Mesenchymal stem cell (in vitro differentiated cells and primary cell): Measurements from ENCODE around the gene WRAP53.

Experiments used
- DNase-seq: peaks from one replicate; pipeline ENCODE4 v3.0.0-alpha.2; 2013
- H2AFZ ChIP-seq: one replicate; pipeline ENCODE4 v1.6.1; 2013; ENCODE audit warnings: low read depth, mild to moderate bottlenecking, control low read depth, inconsistent platforms, low read length, moderate library complexity
- H2AK5ac ChIP-seq: 2 replicates; pipeline ENCODE4 v1.6.1; 2013; ENCODE audit warnings: low read length, moderate library complexity, mild to moderate bottlenecking, inconsistent platforms; ENCODE audit not compliant: severe bottlenecking
- H2BK120ac ChIP-seq: one replicate; pipeline ENCODE4 v1.6.1; 2013; ENCODE audit warnings: low read depth, mild to moderate bottlenecking, inconsistent platforms, low read length, moderate library complexity
- H2BK12ac ChIP-seq, 2 experiments: one replicate each; pipeline ENCODE4 v1.6.1; 2013; ENCODE audit warnings: inconsistent platforms in 2 of 2, low read length in 2 of 2, mild to moderate bottlenecking in 2 of 2, moderate library complexity in 2 of 2, control low read depth in 1 of 2
- H2BK15ac ChIP-seq: one replicate; pipeline ENCODE4 v1.6.1; 2013; ENCODE audit warnings: mild to moderate bottlenecking, low read depth, inconsistent platforms; ENCODE audit not compliant: poor library complexity, severe bottlenecking
- H2BK5ac ChIP-seq: 2 replicates; pipeline ENCODE4 v1.6.1; 2013; ENCODE audit warnings: low read depth, mild to moderate bottlenecking, low read length, control low read depth, inconsistent platforms; ENCODE audit not compliant: poor library complexity, severe bottlenecking
- H3K14ac ChIP-seq, 2 experiments: one replicate each; pipeline ENCODE4 v1.6.1; 2013; ENCODE audit warnings: inconsistent platforms in 2 of 2, low read length in 2 of 2, control low read depth in 1 of 2, mild to moderate bottlenecking in 1 of 2, moderate library complexity in 1 of 2
- H3K18ac ChIP-seq, 2 experiments: one replicate each; pipeline ENCODE4 v1.6.1; 2013; ENCODE audit warnings: inconsistent platforms in 2 of 2, low read length in 2 of 2, control low read depth in 1 of 2, low read depth in 1 of 2, mild to moderate bottlenecking in 1 of 2
- H3K23ac ChIP-seq, 2 experiments: one replicate each; pipeline ENCODE4 v1.6.1; 2013; ENCODE audit warnings: inconsistent platforms in 2 of 2, low read length in 2 of 2, mild to moderate bottlenecking in 2 of 2, moderate library complexity in 2 of 2, control low read depth in 1 of 2
- H3K27ac ChIP-seq: 2 replicates; pipeline ENCODE4 v1.5.1; 2013; ENCODE audit warnings: mild to moderate bottlenecking, moderate library complexity, low read length, control low read depth, inconsistent platforms; ENCODE audit not compliant: poor library complexity, severe bottlenecking
- H3K27me3 ChIP-seq, 2 experiments: 2 replicates each; pipeline versions ENCODE4 v1.6.1 to v1.7.0; 2013; ENCODE audit warnings: low read length in 2 of 2, mild to moderate bottlenecking in 2 of 2, moderate library complexity in 2 of 2, control low read depth in 1 of 2, inconsistent platforms in 1 of 2; ENCODE audit not compliant: control insufficient read depth in 1 of 2, insufficient read depth in 1 of 2
- H3K36me3 ChIP-seq, 2 experiments: 2 replicates each; pipeline versions ENCODE4 v1.6.1 to v1.7.0; 2013; ENCODE audit warnings: low read length in 2 of 2, control low read depth in 1 of 2, inconsistent platforms in 1 of 2, low read depth in 1 of 2, mild to moderate bottlenecking in 1 of 2; ENCODE audit not compliant: insufficient read depth in 2 of 2, control insufficient read depth in 1 of 2
- H3K4ac ChIP-seq, 2 experiments: one replicate each; pipeline ENCODE4 v1.6.1; 2013; ENCODE audit warnings: inconsistent platforms in 2 of 2, low read length in 2 of 2, mild to moderate bottlenecking in 2 of 2, moderate library complexity in 2 of 2, control low read depth in 1 of 2, low read depth in 1 of 2
- H3K4me1 ChIP-seq: 2 replicates; pipeline ENCODE4 v1.6.1; 2013; ENCODE audit warnings: low read depth, low read length, control low read depth; ENCODE audit not compliant: control insufficient read depth, insufficient read depth
- H3K4me2 ChIP-seq: 2 replicates; pipeline ENCODE4 v1.6.1; 2013; ENCODE audit warnings: low read length, mild to moderate bottlenecking, inconsistent platforms; ENCODE audit not compliant: poor library complexity, severe bottlenecking
- H3K4me3 ChIP-seq, 2 experiments: 2 replicates each; pipeline versions ENCODE4 v1.5.1 to v1.7.0; 2013; ENCODE audit warnings: low read length in 2 of 2, mild to moderate bottlenecking in 2 of 2, control low read depth in 1 of 2, low read depth in 1 of 2; ENCODE audit not compliant: insufficient read depth in 1 of 2
- H3K79me1 ChIP-seq: replicated peaks from 2 replicates; pipeline ENCODE4 v1.6.1; 2013; ENCODE audit warnings: mild to moderate bottlenecking, control low read depth, low read length, inconsistent platforms; ENCODE audit not compliant: poor library complexity, severe bottlenecking
- H3K9ac ChIP-seq: 2 replicates; pipeline ENCODE4 v1.7.0; 2013; ENCODE audit warnings: mild to moderate bottlenecking, low read length, moderate library complexity
- H3K9me3 ChIP-seq: 2 replicates; pipeline ENCODE4 v1.7.0; 2013; ENCODE audit warnings: mild to moderate bottlenecking, low read length; ENCODE audit not compliant: control insufficient read depth
- H4K8ac ChIP-seq: one replicate; pipeline ENCODE4 v1.6.1; 2013; ENCODE audit warnings: inconsistent platforms, mild to moderate bottlenecking, low read length, moderate library complexity
- H4K91ac ChIP-seq: one replicate; pipeline ENCODE4 v1.6.1; 2013; ENCODE audit warnings: mild to moderate bottlenecking, low read length, inconsistent platforms
- WGBS: methylation state at CpG from one replicate; pipeline ENCODE4 v1.1.7; 2013; ENCODE audit warnings: mixed read lengths; 5-methylcytosine and 5-hydroxymethylcytosine counted together

Gene WRAP53

GRCh38 chr17:7707858-7708750, 19.8 kb downstream of the WRAP53 start:
- Histone ChIP-seq H3K4me2 (no peak overlapping the region), H3K4me3 (no peak overlapping the region), H2BK15ac (peak overlapping the region; percentile 7), H3K36me3 (peaks cover under 1 to 5% of the 10 kb centered on the region in 2 experiments), H2BK12ac (no peak overlapping the region), H3K23ac (no peak overlapping the region), H3K27me3 (peaks cover 59 to 74% of the 10 kb centered on the region in 2 experiments), H3K4ac (no peak overlapping the region), H3K9ac (no peak overlapping the region), H4K8ac (no peak overlapping the region), H3K18ac (no peak overlapping the region), H4K91ac (no peak overlapping the region), H3K14ac (no peak overlapping the region), H2BK120ac (no peak overlapping the region), H2BK5ac (no peak overlapping the region), H3K79me1 (peaks cover 2% of the 10 kb centered on the region), H2AK5ac (no peak overlapping the region), H3K9me3 (no peaks in the 10 kb centered on the region), H3K27ac (no peak overlapping the region), H2AFZ (no peak overlapping the region), H3K4me1 (peaks cover 25% of the 10 kb centered on the region)
- WGBS, result 92% methylated on average over 22 of the region's 22 CpGs
- DNase-seq, result no peak

GRCh38 chr17:7709031-7709430, 20.8 kb downstream of the WRAP53 start:
- DNase-seq, result no peak

GRCh38 chr17:7710301-7710700, 22.0 kb downstream of the WRAP53 start:
- H3K4me3 ChIP-seq, result no peak overlapping the region
- H3K9ac ChIP-seq, result no peak overlapping the region
- H4K91ac ChIP-seq, result no peak overlapping the region
- no peak overlapping the region for H3K14ac ChIP-seq
- no peaks in the 10 kb centered on the region for H3K9me3 ChIP-seq
- no peak overlapping the region for H2BK120ac ChIP-seq
- DNase-seq, result no peak
- peaks cover 0 to 2% of the 10 kb centered on the region in 2 experiments for H3K36me3 ChIP-seq
- H3K18ac ChIP-seq, result no peak overlapping the region
- no peak overlapping the region for H3K27ac ChIP-seq
- no peak overlapping the region for H2BK5ac ChIP-seq
- WGBS, result 77% methylated on average over 7 of the region's 7 CpGs
- H4K8ac ChIP-seq, result peak overlapping the region; percentile 83
- peaks cover 47 to 78% of the 10 kb centered on the region in 2 experiments for H3K27me3 ChIP-seq
- H2BK12ac ChIP-seq, result no peak overlapping the region
- H3K23ac ChIP-seq, result no peak overlapping the region
- no peak overlapping the region for H2AK5ac ChIP-seq
- H2BK15ac ChIP-seq, result no peak overlapping the region
- H3K79me1 ChIP-seq, result peaks cover 2% of the 10 kb centered on the region
- no peak overlapping the region for H3K4ac ChIP-seq
- no peak overlapping the region for H3K4me2 ChIP-seq
- H3K4me1 ChIP-seq, result peaks cover 13% of the 10 kb centered on the region
- H2AFZ ChIP-seq, result no peak overlapping the region

More at GRCh38 chr17:7709031-7709430, 20.8 kb downstream of the WRAP53 start:
- Histone ChIP-seq H4K8ac (no peak overlapping the region), H3K9ac (no peak overlapping the region), H3K4me3 (no peak overlapping the region), H2BK15ac (no peak overlapping the region), H2AK5ac (no peak overlapping the region), H2AFZ (no peak overlapping the region), H3K14ac (no peak overlapping the region), H4K91ac (no peak overlapping the region), H3K18ac (no peak overlapping the region), H2BK12ac (no peak overlapping the region), H3K4me1 (peaks cover 21% of the 10 kb centered on the region), H3K36me3 (peaks cover 0 to 2% of the 10 kb centered on the region in 2 experiments), H2BK120ac (no peak overlapping the region), H3K4me2 (no peak overlapping the region), H2BK5ac (no peak overlapping the region), H3K9me3 (no peaks in the 10 kb centered on the region), H3K27ac (no peak overlapping the region), H3K4ac (no peak overlapping the region), H3K79me1 (peaks cover 2% of the 10 kb centered on the region), H3K23ac (no peak overlapping the region), H3K27me3 (peaks cover 54 to 79% of the 10 kb centered on the region in 2 experiments)
- WGBS, result 92% methylated on average over 8 of the region's 11 CpGs

GRCh38 chr17:7711051-7711755, 22.9 kb downstream of the WRAP53 start:
- DNase-seq, result no peak
- H3K36me3 ChIP-seq, result peaks cover 0 to 2% of the 10 kb centered on the region in 2 experiments
- no peaks in the 10 kb centered on the region for H3K9me3 ChIP-seq
- no peak overlapping the region for H4K91ac ChIP-seq
- H2BK12ac ChIP-seq, result no peak overlapping the region
- H3K27ac ChIP-seq, result no peak overlapping the region
- H3K4me2 ChIP-seq, result no peak overlapping the region
- H2BK5ac ChIP-seq, result no peak overlapping the region
- peaks cover 3% of the 10 kb centered on the region for H3K79me1 ChIP-seq
- H4K8ac ChIP-seq, result no peak overlapping the region
- H3K4me3 ChIP-seq, result no peak overlapping the region
- H2AFZ ChIP-seq, result no peak overlapping the region
- H2AK5ac ChIP-seq, result no peak overlapping the region
- no peak overlapping the region for H2BK15ac ChIP-seq
- H3K14ac ChIP-seq, result no peak overlapping the region
- no peak overlapping the region for H3K4ac ChIP-seq
- no peak overlapping the region for H3K18ac ChIP-seq
- H2BK120ac ChIP-seq, result no peak overlapping the region
- H3K27me3 ChIP-seq, result peaks cover 39 to 78% of the 10 kb centered on the region in 2 experiments
- H3K4me1 ChIP-seq, result peaks cover 6% of the 10 kb centered on the region
- 86% methylated on average over 3 of the region's 7 CpGs for WGBS
- H3K9ac ChIP-seq, result no peak overlapping the region
- no peak overlapping the region for H3K23ac ChIP-seq
